Measurements from ENCODE around the gene MIB1. TPM values are rescaled to one million over a fixed set of nuclear protein-coding genes. Genes with fewer than 3 reads are reported as not detected.

Gene MIB1
- total and polyA plus RNA-seq, 9 of the 15 experiments (the other 6 are each of a cell fraction or from before 2014, with no cell fraction given): 7.2 to 43.8 (median 23.2) TPM

DNA sequence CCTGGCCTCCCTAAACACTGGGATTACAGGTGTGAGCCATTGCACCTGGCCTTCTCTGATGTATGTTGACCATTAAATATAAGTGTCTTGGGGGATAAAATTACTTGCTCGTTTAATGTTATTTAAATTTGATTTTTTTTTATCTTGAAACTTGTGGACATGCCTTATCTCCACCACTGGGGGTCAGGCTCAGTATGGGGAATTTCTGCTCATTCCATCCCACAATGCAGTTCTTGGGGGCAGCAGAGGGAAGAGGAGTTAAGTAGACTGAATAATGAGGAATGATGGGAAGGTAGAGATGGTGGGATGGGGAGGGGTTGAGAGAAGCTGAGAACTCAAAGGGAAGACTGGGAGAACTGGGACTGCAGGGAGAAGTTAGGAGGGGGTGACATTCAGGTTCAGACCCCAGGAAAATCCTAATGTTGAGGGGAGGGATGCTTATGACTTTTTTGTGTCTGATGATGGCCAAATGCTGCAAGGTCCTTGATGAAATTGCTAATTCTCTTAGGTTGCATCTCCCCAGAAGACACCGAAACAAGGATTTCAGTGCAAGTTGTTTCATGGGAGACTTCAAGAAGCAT is 174.2 kb downstream of the MIB1 start:
- POLR2A ChIA-PET: no interaction called here
- H3K4me2 ChIP-seq (ENCODE audit: insufficient read depth, low read length): no peak overlapping the region
- ATAC-seq (peak; percentile 70), FAIRE-seq (peak; percentile 19), DNase-seq (ENCODE audit: extremely low read depth in 1 of 4, low spot score in 3 of 4) (peak; percentile 26 to 46 (median 36))
- H3K4me1 ChIP-seq (replicated peaks in 1 of 2; ENCODE audit: control insufficient read depth in 2 of 2, insufficient read depth in 2 of 2, low read length in 2 of 2): no peaks in the 10 kb centered on the region
- WGBS (ENCODE audit: insufficient coverage, low coverage, missing lambda C conversion rate): 0% methylated on average over 2 of the region's 2 CpGs
- H3K9me3 ChIP-seq (replicated peaks; ENCODE audit: control insufficient read depth, insufficient read depth, low read depth, low read length): no peaks in the 10 kb centered on the region
- H3K27me3 ChIP-seq (ENCODE audit: control insufficient read depth in 2 of 2, insufficient read depth in 2 of 2, low read length in 2 of 2): peaks cover 1 to 8% of the 10 kb centered on the region in 2 experiments; a peak in 3 of 5 replicates
- no peaks in the 10 kb centered on the region for H3K79me2 ChIP-seq (ENCODE audit: control insufficient read depth, insufficient read depth, low read length)
- no peaks in the 10 kb centered on the region for H4K20me1 ChIP-seq (replicated peaks; ENCODE audit: control insufficient read depth, insufficient read depth, low read length)
- CTCF ChIA-PET (ENCODE audit: low intra/inter-chr PET ratio): no interaction called here
- no TSS peak for BruUV-seq (replicated peaks)
- H3K9ac ChIP-seq (ENCODE audit: insufficient read depth in 1 of 2, low read depth in 2 of 2, low read length in 2 of 2): no peak overlapping the region
- no peak overlapping the region for H3K4me3 ChIP-seq
- no peaks in the 10 kb centered on the region for H3K36me3 ChIP-seq (ENCODE audit: control insufficient read depth, insufficient read depth, low read length)
- no peak overlapping the region for H3K27ac ChIP-seq (ENCODE audit: extremely low read depth, low read depth, low read length)
- H3K9me1 ChIP-seq (ENCODE audit: control insufficient read depth, insufficient read depth, low read length): no peaks in the 10 kb centered on the region
- intact Hi-C loops (cut with micrococcal nuclease): loop anchor here (1.0 to 5.0 kb wide), 2 partner anchors 41 to 647 kb away; no protein-coding TSS in a partner anchor
- no peak overlapping the region for H2AFZ ChIP-seq (ENCODE audit: low read depth, low read length)
- in situ Hi-C loops (cut with MboI): loop anchor here (25.0 kb wide), 1 partner anchor 647 kb away; no protein-coding TSS in a partner anchor
- TF ChIP-seq, protein P1, sequence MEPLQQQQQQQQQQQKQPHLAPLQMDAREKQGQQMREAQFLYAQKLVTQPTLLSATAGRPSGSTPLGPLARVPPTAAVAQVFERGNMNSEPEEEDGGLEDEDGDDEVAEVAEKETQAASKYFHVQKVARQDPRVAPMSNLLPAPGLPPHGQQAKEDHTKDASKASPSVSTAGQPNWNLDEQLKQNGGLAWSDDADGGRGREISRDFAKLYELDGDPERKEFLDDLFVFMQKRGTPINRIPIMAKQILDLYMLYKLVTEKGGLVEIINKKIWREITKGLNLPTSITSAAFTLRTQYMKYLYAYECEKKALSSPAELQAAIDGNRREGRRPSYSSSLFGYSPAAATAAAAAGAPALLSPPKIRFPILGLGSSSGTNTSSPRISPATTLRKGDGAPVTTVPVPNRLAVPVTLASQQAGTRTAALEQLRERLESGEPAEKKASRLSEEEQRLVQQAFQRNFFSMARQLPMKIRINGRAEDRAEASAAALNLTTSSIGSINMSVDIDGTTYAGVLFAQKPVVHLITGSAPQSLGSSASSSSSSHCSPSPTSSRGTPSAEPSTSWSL (CRISPR knock-in tag; IDR thresholded peaks at IDR 0.05; ENCODE audit: borderline replicate concordance): no peak
- TF ChIP-seq RAD21 (CRISPR knock-in tag; conservative IDR thresholded peaks at IDR 0.05 in 1 of 2, IDR thresholded peaks at IDR 0.05 in 1 of 2) (peak in 1 of 2 experiments; percentile 74; a peak in 3 of 4 replicates), RHOXF2B (CRISPR knock-in tag; conservative IDR thresholded peaks at IDR 0.05) (no peak), ARID2 (IDR thresholded peaks at IDR 0.05) (0 out of 2 replicates have a peak, but pooled peaks have one; percentile 36), POLR2A (conservative IDR thresholded peaks at IDR 0.05) (no peak), SOX6 (IDR thresholded peaks at IDR 0.05) (no peak), ZNF384 (IDR thresholded peaks at IDR 0.05; ENCODE audit: low read depth, low read length) (peak; percentile 28; the same call in 1 of the 2 replicates), EHMT2 (IDR thresholded peaks at IDR 0.05) (0 out of 2 replicates have a peak, but pooled peaks have one; percentile 32)
- TF ChIP-seq, protein P2, sequence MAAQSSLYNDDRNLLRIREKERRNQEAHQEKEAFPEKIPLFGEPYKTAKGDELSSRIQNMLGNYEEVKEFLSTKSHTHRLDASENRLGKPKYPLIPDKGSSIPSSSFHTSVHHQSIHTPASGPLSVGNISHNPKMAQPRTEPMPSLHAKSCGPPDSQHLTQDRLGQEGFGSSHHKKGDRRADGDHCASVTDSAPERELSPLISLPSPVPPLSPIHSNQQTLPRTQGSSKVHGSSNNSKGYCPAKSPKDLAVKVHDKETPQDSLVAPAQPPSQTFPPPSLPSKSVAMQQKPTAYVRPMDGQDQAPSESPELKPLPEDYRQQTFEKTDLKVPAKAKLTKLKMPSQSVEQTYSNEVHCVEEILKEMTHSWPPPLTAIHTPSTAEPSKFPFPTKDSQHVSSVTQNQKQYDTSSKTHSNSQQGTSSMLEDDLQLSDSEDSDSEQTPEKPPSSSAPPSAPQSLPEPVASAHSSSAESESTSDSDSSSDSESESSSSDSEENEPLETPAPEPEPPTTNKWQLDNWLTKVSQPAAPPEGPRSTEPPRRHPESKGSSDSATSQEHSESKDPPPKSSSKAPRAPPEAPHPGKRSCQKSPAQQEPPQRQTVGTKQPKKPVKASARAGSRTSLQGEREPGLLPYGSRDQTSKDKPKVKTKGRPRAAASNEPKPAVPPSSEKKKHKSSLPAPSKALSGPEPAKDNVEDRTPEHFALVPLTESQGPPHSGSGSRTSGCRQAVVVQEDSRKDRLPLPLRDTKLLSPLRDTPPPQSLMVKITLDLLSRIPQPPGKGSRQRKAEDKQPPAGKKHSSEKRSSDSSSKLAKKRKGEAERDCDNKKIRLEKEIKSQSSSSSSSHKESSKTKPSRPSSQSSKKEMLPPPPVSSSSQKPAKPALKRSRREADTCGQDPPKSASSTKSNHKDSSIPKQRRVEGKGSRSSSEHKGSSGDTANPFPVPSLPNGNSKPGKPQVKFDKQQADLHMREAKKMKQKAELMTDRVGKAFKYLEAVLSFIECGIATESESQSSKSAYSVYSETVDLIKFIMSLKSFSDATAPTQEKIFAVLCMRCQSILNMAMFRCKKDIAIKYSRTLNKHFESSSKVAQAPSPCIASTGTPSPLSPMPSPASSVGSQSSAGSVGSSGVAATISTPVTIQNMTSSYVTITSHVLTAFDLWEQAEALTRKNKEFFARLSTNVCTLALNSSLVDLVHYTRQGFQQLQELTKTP (IDR thresholded peaks at IDR 0.05; ENCODE audit: low read depth in 1 of 2, partially characterized antibody in 2 of 2): peak in 1 of 2 experiments; percentile 51
- TF ChIP-seq, protein P3, sequence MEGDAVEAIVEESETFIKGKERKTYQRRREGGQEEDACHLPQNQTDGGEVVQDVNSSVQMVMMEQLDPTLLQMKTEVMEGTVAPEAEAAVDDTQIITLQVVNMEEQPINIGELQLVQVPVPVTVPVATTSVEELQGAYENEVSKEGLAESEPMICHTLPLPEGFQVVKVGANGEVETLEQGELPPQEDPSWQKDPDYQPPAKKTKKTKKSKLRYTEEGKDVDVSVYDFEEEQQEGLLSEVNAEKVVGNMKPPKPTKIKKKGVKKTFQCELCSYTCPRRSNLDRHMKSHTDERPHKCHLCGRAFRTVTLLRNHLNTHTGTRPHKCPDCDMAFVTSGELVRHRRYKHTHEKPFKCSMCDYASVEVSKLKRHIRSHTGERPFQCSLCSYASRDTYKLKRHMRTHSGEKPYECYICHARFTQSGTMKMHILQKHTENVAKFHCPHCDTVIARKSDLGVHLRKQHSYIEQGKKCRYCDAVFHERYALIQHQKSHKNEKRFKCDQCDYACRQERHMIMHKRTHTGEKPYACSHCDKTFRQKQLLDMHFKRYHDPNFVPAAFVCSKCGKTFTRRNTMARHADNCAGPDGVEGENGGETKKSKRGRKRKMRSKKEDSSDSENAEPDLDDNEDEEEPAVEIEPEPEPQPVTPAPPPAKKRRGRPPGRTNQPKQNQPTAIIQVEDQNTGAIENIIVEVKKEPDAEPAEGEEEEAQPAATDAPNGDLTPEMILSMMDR (IDR thresholded peaks at IDR 0.05 in 2 of 3, conservative IDR thresholded peaks at IDR 0.05 in 1 of 3; ENCODE audit: insufficient read depth in 2 of 3, low read depth in 1 of 3, low read length in 3 of 3): peak; percentile 69 to 77 (median 69)
